Measurements from ENCODE around the gene DGCR2. TPM values are rescaled to one million over a fixed set of nuclear protein-coding genes. Genes with fewer than 3 reads are reported as not detected.
"Not testable (repeated sequence)": the region's sequence is repeated elsewhere in the genome, so short reads cannot be mapped to it uniquely, and the experiment has no call there.

The DGCR2 gene
- polyA plus RNA-seq, 1 experiment: 44.3 TPM

DNA sequence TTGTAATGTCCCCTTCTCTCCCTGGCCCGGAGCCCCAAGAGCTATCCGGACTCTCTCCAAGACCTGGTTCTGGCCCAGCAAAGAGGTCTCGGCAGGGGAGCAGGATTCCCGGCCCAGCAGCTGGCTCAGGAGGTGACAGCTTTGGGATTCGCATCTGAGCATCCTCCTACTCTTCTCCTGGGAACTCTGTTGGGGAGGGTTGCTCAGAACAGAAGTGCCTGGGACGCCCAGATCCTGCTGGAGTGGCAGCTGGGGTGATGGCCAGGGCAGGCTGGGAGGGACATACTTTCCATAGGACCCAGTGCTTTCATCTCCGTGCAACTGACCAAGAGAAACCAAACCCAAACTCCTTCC lies 102.6 kb downstream of the DGCR2 start:
- Histone ChIP-seq H3K4me3 (ENCODE audit: low read depth, low read length) (no peak overlapping the region), H3K27me3 (ENCODE audit: control insufficient read depth, insufficient read depth, low read length) (no peaks in the 10 kb centered on the region), H3K36me3 (ENCODE audit: control insufficient read depth, insufficient read depth, low read length) (no peaks in the 10 kb centered on the region)
- ChIA-PET POLR2A (no interaction called here), CTCF (no interaction called here)
- DNase-seq (ENCODE audit: low read depth): no peak
- TF ChIP-seq, protein P1, sequence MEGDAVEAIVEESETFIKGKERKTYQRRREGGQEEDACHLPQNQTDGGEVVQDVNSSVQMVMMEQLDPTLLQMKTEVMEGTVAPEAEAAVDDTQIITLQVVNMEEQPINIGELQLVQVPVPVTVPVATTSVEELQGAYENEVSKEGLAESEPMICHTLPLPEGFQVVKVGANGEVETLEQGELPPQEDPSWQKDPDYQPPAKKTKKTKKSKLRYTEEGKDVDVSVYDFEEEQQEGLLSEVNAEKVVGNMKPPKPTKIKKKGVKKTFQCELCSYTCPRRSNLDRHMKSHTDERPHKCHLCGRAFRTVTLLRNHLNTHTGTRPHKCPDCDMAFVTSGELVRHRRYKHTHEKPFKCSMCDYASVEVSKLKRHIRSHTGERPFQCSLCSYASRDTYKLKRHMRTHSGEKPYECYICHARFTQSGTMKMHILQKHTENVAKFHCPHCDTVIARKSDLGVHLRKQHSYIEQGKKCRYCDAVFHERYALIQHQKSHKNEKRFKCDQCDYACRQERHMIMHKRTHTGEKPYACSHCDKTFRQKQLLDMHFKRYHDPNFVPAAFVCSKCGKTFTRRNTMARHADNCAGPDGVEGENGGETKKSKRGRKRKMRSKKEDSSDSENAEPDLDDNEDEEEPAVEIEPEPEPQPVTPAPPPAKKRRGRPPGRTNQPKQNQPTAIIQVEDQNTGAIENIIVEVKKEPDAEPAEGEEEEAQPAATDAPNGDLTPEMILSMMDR (IDR thresholded peaks at IDR 0.05; ENCODE audit: insufficient read depth, low read depth, low read length): no peak

- ChIA-PET POLR2A (no interaction called here), CTCF (no interaction called here)
- TF ChIP-seq, protein P1 (IDR thresholded peaks at IDR 0.05; ENCODE audit: insufficient read depth, low read depth, low read length): no peak
- H3K4me3 ChIP-seq (ENCODE audit: low read depth, low read length): no peak overlapping the region
- no peaks in the 10 kb centered on the region for H3K36me3 ChIP-seq (ENCODE audit: control insufficient read depth, insufficient read depth, low read length)
- H3K27me3 ChIP-seq (ENCODE audit: control insufficient read depth, insufficient read depth, low read length): no peaks in the 10 kb centered on the region
- no peak for DNase-seq (ENCODE audit: low read depth)
These were observed 103.1 kb downstream of the DGCR2 start for GRCh38 chr22:19019029-19019678.

- Histone ChIP-seq H3K4me3 (ENCODE audit: low read depth, low read length) (no peak overlapping the region), H3K36me3 (ENCODE audit: control insufficient read depth, insufficient read depth, low read length) (no peaks in the 10 kb centered on the region), H3K27me3 (ENCODE audit: control insufficient read depth, insufficient read depth, low read length) (no peaks in the 10 kb centered on the region)
- ChIA-PET CTCF (no interaction called here), POLR2A (no interaction called here)
- TF ChIP-seq, protein P1 (IDR thresholded peaks at IDR 0.05; ENCODE audit: insufficient read depth, low read depth, low read length): no peak
- DNase-seq (ENCODE audit: low read depth): no peak
These were observed 104.0 kb downstream of the DGCR2 start for GRCh38 chr22:19018256-19018655.

DNA sequence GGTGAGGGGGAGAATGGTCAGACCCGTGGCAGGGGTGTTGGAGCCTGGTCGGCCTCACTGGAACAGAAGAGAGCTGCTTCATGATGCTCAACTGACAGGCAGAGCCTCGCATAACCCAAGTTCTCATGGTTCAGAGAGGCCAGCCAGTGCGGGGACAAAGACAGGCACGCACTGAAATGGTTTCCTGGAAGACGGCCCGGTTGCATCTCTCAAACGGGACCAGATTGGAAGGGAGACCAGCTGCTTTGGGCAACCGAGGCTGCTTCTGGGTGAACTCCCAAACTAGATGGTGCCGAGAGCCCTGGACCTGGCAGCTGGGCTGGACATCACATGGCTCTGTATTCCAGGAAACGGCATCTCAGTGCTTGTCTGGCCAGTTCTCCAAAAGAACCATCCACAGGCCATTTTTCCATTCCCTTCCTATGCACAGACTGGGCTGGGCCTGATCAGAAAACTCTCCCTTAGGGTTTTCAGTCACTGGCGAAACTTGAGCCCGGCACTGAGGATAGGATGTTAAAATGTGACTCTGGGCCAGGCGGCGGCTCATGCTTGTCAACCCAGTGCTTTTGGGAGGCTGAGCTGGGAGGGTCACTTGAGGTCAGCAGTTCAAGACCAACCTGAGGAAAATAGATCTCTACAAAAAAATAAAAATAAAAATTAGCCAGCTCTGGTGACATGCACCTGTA lies 106.0 kb downstream of the DGCR2 start:
- CTCF ChIA-PET: no interaction called here

DNA sequence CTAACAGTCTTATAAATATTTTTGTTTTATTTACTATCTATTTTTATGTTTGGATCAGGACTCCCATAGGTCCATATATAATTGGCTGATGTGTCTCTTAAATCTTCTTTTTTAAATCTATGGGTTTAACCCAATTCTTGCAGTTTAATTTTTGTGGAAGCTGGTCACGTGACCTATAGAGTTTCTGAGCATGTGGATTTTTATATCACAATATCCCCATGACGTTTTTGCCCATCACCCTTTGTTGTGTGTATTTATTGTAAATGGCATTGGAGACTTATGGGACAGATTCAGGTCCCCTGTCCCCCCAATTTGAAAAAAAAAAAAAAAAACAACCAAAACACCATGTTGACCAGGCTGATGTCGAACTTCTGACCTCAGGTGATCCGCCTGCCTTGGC lies 107.3 kb downstream of the DGCR2 start:
- no peaks in the 10 kb centered on the region for H3K36me3 ChIP-seq (ENCODE audit: control insufficient read depth, insufficient read depth, low read length)
- no peak for DNase-seq (ENCODE audit: low read depth)
- no peaks in the 10 kb centered on the region for H3K27me3 ChIP-seq (ENCODE audit: control insufficient read depth, insufficient read depth, low read length)
- H3K4me3 ChIP-seq (ENCODE audit: low read depth, low read length): no peak overlapping the region
- POLR2A ChIA-PET: no interaction called here
- TF ChIP-seq, protein P1 (IDR thresholded peaks at IDR 0.05; ENCODE audit: insufficient read depth, low read depth, low read length): no peak
- CTCF ChIA-PET: no interaction called here

More for the DNA sequence above, 106.0 kb downstream of the DGCR2 start:
- DNase-seq (ENCODE audit: low read depth): no peak
- Histone ChIP-seq H3K27me3 (ENCODE audit: control insufficient read depth, insufficient read depth, low read length) (no peaks in the 10 kb centered on the region), H3K4me3 (ENCODE audit: low read depth, low read length) (no peak overlapping the region), H3K36me3 (ENCODE audit: control insufficient read depth, insufficient read depth, low read length) (no peaks in the 10 kb centered on the region)
- TF ChIP-seq, protein P1 (IDR thresholded peaks at IDR 0.05; ENCODE audit: insufficient read depth, low read depth, low read length): no peak
- POLR2A ChIA-PET: no interaction called here

- POLR2A ChIA-PET; H3K4me3 ChIP-seq (ENCODE audit: low read depth, low read length); CTCF ChIA-PET; DNase-seq (ENCODE audit: low read depth); H3K36me3 ChIP-seq (ENCODE audit: control insufficient read depth, insufficient read depth, low read length); H3K27me3 ChIP-seq (ENCODE audit: control insufficient read depth, insufficient read depth, low read length): not testable (repeated sequence)
These were observed 108.2 kb downstream of the DGCR2 start for GRCh38 chr22:19013881-19014598.

DNA sequence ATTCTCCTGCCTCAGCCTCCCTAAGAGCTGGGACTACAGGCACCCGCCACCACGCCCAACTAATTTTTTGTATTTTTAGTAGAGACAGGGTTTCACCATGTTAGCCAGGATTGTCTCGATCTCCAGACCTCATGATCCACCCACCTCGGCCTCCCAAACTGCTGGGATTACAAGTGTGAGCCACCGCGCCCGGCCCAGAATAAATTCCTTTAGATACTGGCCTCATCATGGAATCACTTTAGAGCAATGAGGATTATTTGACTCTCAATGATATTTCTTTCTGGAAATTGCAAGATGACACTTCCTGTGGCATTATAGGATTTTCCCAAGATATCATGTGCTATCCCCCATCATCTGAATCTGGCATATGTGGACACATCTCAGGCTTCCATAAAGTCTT lies 108.8 kb downstream of the DGCR2 start:
- H3K27me3 ChIP-seq (ENCODE audit: control insufficient read depth, insufficient read depth, low read length); CTCF ChIA-PET; H3K4me3 ChIP-seq (ENCODE audit: low read depth, low read length); H3K36me3 ChIP-seq (ENCODE audit: control insufficient read depth, insufficient read depth, low read length); DNase-seq (ENCODE audit: low read depth): not testable (repeated sequence)
- POLR2A ChIA-PET: interaction anchor here (0.7 kb wide), 1 partner anchor 40 kb away, joined by 8 read pairs; no protein-coding TSS in a partner anchor
